Measurements from ENCODE around the gene ADISSP.

The ADISSP gene

DNA sequence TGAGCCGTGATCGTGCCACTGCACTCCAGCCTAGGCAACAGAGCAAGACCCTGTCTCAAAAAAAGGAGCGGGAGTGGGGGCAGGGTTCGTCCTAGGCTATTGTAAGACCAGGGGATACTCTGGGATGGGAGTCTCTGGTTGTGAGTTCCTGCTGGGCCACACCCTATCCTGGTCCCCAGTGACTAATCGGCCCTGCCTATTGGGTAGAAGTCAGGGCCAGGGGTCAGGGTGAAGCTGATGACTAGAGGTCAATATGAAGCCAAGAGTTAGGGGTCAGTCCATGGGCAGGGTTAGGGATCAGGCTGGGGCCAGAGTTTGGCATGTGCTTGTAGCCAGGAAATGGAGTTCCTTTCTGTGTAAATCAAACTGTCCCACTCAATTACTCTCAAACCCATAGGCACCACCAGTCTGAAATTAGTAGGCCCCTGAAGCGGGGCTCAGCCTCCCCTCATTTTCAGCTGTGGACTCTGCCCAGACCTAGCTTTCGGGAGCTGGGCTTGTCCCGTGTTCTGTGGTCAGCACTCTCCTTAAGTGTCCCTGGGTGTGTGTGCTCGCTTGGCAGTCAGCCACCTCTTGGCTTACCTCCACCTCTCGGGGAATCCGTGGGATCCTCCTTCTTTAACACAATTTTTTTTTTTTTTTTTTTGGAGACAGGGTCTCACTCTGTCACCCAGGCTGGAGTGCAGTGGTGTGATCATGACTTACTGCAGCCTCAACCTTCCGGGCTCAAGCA, 33.3 kb downstream of the ADISSP start:
- DNase-seq: no peak

DNA sequence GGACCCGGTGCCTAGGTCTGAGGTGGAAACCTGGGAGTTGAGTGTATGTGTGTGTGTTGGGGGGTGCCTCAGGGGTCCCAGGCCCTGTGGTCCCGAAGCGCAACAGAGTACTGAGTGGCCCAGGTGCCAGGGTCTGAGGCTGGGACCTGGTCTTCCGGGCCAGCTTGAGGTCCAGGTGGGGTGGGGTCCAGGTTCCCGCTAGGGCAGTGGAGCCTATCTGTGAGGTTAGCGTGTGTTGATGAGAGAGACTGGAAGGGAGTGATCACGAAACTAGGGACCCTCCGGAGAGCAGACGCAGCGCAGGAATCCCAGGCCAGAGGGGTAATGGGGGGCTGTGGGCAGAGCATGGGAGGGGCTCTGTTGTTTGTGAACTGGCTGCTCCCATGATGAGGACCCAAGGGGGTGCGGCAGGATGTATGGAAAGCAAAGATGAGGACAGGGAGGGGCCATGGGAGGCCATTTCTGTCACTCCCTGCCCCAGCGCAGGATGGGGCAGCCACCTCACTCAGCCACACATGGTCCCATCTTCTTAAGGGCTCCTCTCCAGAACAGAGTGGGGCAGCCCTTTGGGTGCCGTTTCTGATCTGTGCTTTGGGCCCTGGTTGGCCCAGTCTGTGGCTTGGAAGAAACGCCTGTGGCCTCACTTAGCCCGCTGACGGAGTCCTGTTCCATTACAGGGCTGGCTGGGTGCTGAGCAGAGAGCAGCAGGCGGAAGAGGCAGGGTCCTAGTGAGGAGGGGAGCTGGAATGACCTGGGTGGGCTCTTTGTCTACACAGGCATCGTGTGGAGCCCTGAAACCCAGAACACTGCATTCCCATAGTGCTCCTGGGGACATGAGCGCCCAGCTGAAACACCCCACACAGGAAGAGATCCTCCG, 34.2 kb downstream of the ADISSP start:
- DNase-seq: no peak

DNA sequence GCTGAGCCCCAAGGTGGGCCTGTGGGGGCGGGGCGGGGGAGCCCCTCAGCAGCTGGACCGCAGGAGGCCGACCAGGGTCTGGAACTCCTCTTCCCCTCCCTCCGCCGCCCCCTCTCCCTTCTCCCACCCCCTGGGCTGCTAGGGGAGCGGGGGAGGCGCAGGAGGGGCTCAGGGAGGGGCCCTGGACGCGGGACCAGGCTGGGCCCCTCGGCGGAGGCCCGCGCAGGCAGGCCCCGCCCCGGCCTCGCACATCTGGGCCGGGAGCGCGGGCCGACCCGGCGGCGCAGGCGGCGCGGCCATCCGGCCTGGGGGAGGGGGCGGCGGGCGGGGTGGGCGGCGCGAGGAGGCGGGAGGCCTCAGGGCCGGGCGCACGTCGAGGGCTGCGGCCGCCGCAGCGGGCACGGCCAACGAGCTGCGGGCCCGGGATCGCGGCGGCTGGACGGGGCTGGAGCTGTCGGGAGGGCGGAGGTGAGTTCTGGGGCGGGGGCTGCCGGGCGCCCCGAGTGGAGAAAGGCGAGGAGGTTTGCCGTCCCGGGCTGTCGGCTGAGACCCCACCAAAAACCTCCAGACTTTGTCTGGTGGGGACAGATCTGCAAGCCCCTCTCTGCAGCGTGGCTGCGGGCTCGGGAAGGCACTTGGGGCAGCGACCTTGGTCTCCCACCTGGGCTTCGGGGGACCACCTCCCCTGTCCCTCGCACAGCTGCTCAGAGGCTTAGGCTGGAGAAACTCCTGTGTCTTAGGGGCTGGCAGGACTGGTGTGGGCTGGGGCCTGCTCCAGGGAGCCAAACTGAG, 35.0 kb downstream of the ADISSP start, which contains the start of gene HSPA12B:
TSS of gene HSPA12B (plus strand) at position 359 of the 792 bp plus-strand sequence. CDS start 5,990 bp downstream, outside the sequence.
- DNase-seq: no peak

DNA sequence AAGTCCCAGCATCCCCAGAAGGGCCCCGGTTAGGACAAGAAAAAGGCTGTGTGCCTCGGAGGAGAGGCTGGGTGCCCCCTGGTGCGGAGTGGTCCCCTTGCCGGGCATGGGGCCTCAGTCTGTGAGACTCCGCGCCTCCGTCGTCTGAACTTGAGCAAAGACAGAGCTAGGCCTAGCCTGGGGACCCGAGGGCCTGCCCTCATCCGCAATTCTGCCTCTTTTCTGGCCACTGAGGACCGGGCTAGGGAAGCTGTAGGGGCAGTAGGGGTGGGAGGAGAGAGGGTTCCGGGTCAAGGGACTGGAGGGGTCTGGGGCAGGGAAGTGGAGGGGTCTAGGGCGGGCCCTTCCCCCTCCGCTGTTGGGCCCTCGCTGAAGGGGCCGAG, 35.6 kb downstream of the ADISSP start:
- DNase-seq: no peak

DNA sequence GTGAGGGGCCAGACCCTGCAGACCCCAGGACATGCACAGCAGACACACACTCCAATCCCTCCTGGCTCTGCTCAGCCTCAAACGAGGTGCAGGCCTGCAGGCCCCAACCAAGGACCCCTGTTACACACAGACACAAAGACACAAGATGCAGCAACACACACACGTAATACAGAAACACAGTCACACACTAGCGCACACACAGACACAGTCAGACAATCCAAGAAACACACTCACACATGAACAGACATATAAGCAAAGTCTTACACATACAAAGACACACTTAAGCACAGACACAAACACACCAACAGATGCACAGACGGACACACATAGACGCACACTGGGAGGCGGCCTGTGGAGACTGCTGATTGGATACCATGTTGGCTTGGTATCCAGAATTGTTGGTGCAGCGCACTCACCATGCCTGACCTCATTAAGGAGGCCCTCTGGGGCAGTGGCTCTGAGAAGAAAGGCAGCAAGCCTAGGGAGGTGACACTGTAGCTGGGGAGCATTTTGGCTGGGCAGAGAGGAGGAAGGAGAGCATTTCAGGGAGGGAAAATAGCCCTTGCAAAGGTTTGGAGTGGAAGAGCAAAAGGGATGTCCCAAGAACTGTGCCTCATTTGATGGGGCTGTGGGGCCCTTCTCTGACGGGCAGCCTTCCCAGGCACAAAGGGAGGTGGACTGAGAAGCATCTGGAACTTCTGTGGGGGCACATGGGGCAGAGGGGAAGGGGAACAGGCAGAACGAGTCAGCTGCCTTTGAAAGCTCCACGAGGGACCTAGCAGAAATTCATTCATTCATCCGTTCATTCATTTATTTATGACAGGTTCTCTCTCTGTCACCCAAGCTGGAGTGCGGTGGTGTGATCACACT, 36.5 kb downstream of the ADISSP start:
- no peak for DNase-seq

DNA sequence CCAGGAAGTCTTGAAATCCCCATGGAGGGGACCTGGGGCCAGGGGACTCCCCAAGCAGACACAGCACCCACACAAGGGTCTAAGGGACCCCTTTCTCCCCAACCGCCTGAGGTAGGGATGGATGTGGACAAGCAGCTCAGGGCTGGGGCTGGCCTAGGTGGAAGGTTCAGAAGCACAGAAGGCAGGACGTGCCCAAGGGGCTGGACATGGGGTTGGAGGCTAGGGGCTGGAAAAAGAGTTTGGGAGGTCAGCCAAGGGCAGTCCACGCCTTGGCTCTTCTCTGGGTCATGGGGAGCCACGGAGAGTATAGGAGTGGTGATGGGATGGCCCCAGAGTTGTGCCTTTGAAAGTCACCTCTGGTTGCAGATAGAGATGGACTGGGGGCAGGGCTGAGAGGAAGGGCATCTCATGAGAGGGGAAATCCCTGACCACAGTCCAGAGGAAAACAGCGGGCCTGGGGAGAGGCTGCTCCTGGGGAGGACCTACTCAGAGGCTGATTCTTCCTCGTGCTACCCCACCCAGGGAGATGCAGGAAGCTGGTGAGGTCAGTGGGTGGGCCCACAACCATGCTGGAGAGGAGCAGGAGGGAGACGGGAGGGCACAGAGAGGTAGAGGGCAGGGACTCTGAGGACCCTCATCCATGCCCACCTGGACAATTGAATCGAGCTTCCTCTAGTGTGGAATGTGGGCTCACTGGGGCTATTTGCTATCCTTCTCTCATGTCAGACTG, 37.6 kb downstream of the ADISSP start:
- no peak for DNase-seq

DNA sequence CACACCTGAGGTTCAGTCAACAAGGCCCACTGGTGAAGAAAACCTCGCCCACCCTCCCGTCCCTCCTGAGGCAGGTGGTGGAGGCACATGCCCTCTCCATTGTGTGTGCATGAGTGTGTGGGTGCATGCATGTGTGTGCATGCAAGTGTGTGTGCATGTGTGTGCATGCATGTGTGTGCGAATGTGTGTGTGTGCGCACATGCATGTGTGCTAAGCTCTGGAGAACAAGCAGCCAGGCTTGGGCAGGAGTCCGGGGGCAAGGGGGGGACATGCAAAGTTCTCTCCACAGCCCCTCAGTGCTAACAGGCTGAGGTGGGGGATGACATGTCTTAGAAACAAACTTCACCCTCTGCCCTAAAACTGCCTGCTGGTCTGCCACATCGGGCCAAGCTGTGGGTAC, 38.2 kb downstream of the ADISSP start:
- no peak for DNase-seq

DNA sequence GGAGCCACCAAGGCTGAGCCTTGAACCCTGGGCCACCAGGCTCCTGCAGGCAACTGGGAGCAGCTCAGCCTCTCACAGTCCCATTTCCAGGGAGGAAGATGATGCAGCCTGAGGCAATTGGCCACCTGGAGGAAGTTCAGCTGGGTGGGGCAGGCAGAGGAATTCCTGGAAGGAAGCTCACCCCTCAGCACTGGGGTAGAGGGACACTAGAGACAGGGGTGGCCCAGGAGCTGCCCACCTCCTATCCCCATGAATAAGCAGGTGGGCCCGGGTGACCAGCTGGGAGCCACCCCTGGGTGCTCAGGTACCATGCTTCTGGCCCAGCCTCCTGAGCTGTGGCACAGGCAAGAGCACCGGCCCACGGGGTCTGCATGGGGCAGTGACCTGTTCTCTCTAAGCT, 38.7 kb downstream of the ADISSP start:
- DNase-seq: no peak

DNA sequence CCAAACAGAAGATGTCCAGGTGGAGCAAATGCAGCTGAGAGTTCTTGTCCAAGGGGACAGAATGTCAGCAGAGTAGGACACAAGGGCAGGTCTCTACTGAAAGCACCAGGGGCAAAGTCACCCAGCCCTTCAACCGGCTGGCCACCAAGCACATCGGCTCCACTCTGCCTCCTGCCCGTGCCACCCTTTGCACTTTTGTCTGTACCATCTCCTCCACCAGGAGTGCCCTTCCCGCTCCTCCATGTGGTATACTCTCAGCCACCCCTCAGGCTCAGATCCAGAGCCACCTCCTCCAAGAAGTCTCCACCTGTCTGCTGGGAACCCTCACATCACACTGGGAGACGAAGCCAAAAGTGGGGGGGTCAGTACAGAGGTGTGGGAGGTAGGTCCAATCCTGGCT, 39.2 kb downstream of the ADISSP start:
- no peak for DNase-seq

DNA sequence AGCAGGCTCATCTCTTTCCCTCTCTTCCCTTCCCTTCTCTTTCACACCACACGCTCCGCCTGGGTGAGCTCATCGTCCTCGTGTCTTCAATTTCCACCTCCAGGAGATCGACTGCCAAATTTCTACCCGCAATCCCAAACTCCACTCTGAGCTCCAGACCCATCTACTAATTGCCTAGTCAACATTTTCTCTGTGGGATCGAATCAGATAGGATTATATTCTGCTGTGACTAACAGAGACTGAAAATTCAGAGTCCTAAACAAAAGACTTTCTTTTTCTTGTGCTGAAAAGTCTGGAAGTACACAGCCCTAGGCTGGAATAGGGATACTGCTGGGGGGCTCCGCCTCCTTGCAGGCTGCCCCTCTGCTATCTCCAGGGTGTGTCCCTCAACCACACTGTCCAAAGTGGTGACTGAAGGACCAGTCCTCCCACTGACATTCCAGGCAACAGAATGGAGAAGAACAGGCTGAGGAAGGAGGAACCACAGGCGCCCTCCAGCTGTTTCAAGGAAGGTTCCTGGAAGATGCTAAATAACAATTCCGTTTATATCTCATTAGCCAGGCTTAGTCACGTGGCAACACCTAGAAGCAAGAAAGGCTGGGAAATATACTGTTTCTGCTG, 40.0 kb downstream of the ADISSP start:
- DNase-seq: no peak

DNA sequence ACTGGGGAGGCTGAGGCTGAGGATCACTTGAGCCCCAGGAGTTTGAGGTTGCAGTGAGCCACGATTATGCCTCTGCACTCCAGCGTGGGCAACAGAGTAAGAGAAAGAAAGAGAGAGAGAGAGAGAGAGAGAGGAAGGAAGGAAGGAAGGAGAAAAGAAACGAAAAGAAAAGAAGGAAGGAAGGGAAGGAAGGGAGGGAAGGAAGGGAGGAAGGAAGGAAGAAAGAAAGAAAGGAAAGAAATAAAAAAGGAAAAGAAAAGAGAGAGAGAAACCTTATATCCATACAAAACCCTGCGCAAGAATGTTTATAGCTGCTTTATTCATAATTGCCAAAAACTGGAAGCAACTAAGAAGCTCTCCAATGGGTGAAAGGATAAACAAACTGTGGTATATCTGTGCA, 43.2 kb downstream of the ADISSP start:
- no peak for DNase-seq

DNA sequence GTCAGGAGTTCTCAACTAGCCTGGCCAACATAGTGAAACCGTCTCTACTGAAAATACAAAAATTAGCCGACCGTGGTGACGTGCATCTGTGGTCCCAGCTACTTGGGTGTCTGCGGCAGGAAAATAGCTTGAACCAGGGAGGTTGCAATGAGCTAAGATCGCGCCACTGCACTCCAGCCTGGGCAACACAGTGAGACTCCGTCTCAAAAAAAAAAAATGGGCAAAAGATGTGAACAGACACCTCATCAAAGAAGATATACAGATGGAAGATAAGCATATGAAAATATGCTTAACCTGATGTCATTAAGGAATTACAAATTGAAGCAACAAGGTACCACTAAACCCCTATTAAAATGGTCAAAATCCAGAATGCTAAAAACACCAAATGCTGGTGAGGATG, 44.3 kb downstream of the ADISSP start:
- DNase-seq: no peak

DNA sequence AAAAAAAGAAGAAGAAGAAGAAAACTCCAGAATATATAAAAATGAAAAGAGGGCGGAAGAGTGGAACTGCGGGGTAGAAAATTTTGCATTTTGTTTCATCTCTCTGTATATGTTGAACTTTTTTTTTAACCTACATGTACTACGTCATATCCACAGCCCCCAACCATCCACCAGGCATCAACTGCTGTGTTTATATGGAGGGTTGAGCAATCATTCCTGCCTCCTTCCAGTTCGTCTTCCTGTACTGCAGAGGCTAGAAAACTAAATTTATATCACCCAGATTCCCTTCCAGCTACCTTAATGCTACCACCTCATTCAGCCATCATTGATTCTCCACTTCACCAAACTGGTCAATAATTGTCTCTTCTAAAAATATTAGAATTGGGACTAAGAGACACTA, 45.6 kb downstream of the ADISSP start:
- no peak for DNase-seq

DNA sequence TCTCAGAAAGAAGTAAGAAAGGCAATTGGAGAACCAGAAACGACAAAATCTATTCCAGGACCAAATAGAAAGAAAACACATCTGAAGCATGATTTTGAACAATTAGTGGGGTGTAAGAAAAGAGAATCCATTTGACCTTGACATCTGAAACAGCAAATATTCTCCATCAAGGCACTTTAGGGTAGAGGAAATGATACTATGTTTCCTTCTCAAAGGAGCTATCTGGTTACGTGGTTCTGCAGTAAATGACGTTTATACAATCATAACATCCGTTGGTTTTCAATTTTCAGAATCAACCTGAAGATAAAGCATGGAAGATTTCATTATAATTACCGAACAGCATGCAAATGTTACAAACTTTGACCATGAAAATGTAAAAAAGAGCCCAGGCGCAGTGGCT, 46.9 kb downstream of the ADISSP start:
- DNase-seq: no peak

DNA sequence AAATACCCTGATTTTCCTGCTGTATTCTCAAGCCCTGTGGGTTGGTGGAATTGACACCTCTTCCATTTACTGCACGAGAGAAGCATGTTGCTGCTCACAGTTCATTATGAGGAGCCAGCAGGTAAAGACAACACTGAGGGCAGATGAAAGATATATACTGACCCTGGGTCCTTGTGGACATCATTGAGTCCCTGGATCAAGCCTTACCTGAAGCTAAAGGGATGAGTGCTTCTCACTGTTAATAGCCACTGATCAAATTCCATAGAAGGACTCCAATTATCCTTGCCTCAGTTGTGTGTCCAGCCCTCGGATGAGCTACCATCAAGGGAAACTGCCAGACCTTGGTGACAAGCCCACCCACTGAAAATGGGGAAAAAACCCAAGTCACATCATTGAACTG, 47.5 kb downstream of the ADISSP start:
- DNase-seq: no peak

DNA sequence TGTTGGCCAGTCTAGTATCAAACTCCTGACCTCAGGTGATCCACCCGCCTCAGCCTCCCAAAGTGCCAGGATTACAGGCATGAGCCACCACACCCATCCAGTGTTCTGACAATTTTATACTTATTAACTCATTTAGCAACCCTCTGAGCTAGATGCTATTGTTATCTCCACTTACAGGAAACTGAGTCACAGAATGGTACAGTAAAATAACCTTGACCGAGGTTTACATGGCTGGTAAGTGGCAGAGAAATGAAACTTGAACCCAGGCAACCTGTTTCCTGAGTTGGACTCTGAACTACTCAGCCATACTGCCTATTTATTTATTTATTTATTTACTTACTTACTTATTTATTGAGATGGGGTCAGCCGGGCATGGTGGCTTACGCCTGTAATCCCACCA, 48.5 kb downstream of the ADISSP start:
- no peak for DNase-seq

DNA sequence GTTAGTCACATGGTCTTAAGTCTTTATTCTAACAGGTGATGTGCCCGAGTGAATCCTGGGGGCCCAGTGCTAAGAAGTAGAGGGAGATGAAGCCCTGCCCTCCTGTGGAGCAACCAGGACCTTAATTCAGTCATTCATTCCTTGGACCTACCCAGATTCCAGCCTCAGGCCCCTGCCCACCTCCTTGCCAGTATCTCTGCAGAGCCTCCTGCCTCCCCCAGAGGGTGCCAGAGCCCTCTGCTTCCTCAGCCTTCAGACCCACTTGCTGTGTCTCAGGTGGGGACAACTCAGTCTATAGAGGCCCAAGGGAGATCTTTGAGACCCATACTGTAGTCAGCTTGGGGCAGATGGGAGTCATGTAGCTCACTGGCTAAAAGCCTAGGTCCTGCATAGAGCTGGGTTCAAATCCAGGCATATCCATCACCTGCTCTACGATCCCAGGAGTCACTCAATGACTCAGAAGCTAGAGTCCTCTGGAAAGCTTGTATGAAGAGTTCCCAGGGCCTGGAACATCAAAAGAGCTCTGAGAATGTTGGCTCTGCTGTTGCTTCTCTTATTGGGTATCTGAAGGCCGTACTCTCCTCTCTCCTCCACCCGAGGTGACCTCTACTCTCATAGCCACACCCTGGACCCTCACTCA, 51.2 kb downstream of the ADISSP start:
- no peak for DNase-seq

DNA sequence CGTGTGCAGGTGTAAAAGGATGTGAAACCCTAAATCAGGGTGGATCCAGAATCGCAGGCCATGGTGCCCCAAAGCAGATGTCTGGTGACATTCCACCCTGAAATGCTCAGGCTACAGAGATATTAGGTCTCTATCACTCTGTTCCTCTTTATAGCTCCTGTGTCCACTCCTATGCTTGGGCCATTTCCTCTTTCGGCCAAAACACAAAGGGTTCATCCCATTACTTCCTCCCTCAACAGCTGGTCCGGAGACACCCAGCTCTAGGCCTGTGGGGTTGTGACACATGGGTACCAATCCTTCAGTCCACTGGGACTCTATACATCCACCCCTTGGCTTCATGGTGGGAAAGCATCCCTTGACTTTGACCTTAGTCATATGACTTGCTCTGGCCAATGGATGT, 53.5 kb downstream of the ADISSP start:
- no peak for DNase-seq

DNA sequence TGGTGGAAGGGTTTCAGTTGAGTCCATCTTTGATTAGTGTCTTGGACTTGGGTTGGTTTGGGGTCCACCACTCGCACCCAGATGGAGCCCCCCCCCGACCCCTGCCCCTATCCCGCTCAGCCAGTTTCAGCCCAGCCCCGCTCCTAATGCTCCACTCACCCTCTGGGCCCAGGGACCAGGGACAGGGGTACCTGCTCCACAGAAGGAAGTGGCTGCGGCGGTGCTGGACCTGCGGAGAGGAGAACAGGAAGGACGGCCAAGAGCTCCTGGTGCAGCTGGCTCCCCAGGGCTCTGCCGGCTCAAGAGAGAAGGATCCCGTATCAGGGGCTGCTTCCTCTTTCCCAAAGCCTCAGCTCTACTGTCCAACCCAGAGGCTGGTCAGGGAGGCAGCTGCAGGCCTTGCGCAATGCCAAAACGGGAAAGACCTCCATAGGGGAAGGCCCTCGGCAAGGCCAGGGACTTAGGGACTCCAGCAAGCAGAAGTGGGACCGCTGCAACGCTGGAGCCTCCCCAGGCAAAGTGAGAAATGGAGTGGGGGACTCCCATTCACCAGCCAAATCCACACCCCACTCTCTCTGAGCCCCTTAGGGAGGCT, 55.2 kb downstream of the ADISSP start, which contains the start of gene SIGLEC1:
TSS of gene SIGLEC1 (minus strand) at position 322 of the 595 bp plus-strand sequence. CDS start 5,472 bp downstream, outside the sequence.
- DNase-seq: no peak

DNA sequence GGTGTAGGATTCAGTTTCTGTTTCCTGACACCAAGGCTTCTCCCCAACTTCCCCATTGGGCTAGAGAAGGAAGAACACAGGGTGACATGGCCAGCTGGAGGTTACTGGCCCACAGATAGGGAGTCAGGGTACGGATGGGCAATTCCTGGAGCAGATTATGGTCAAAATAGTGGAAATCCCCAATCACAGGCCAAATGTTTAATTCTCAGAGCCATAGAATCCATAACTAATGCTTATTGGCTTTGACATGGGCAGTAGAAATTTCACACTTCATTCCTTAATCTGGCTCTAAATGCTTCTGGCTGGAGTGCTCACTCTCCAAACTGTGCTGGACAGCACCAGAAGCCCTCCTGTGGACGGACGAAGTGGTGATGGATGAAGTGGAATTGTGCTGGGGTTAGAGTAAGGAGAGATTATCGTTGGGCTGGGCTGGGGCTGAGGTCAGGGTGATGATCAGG, 56.0 kb downstream of the ADISSP start:
- no peak for DNase-seq

Data from NCI-H2081 treated with DMSO at 0.1 percent for 48 hours (cell line).